DND-41 (cell line): ENCODE measurements around the gene COLEC12.

Source experiments
- CTCF ChIP-seq: IDR thresholded peaks from 2 replicates; pipeline ENCODE4 v1.5.1; 2012; ENCODE audit warnings: borderline replicate concordance, low read length, moderate library complexity, mild to moderate bottlenecking; ENCODE audit not compliant: poor library complexity, severe bottlenecking; ENCODE audit errors: extremely low read depth
- EZH2 ChIP-seq: IDR thresholded peaks from 3 replicates; pipeline ENCODE4 v1.6.1; 2012; ENCODE audit warnings: borderline replicate concordance, low read depth, mild to moderate bottlenecking, moderate library complexity, low read length, inconsistent platforms; ENCODE audit not compliant: severe bottlenecking

GRCh38 chr18:460791-461190 is 39.7 kb downstream of the COLEC12 start:
- TF ChIP-seq CTCF (no peak), EZH2 (no peak)
